SK-N-SH (cell line): ENCODE measurements around the gene TLE6. TPM values are rescaled to one million over a fixed set of nuclear protein-coding genes. Genes with fewer than 3 reads are reported as not detected.

Experiments used
- CTCF ChIA-PET: fragments of 300-600, 350-600 bp; formaldehyde crosslinking; extraction: SDS; loops from one replicate; lab custom pipeline; 2021; lab: Yijun Ruan, JAX
- POLR2A ChIA-PET: fragments of 350-600 bp; sonication (Branson Sonifier 250); formaldehyde crosslinking; extraction: SDS; loops from one replicate; lab custom pipeline; 2020; ENCODE audit warnings: antibody characterized with exemption, inconsistent platforms; lab: Yijun Ruan, JAX
- DNase-seq: peaks from one replicate; pipeline ENCODE4 v3.0.0; 2012
- H2AFZ ChIP-seq: fragments of 200-600 bp; sonication (generic); 2 replicates; pipeline ENCODE4 v1.8.1; 2016; ENCODE audit warnings: antibody characterized with exemption, mild to moderate bottlenecking, low read depth
- H3F3A ChIP-seq: fragments of 200-600 bp; sonication (generic); replicated peaks from 2 replicates; pipeline ENCODE3; 2016; ENCODE audit warnings: antibody characterized with exemption, mild to moderate bottlenecking; ENCODE audit not compliant: insufficient read depth
- H3K27ac ChIP-seq, 2 experiments: fragments of 200-500 bp in 1 of 2; fragments of 200-600 bp in 1 of 2; sonication (Bioruptor generic) in 1 of 2; sonication (generic), shearing (Covaris generic) in 1 of 2; 2 replicates each; pipeline versions ENCODE4 v1.5.1 to v1.6.1; 2014 to 2016; ENCODE audit warnings: low read depth in 2 of 2, inconsistent platforms in 1 of 2, low read length in 1 of 2, mild to moderate bottlenecking in 1 of 2, mixed read lengths in 1 of 2
- H3K27me3 ChIP-seq: fragments of 200-600 bp; sonication (generic), shearing (Covaris generic); 2 replicates; pipeline ENCODE4 v1.6.1; 2016; ENCODE audit warnings: mixed run types; ENCODE audit not compliant: insufficient read depth
- H3K36me3 ChIP-seq, 2 experiments: fragments of 200-500 bp in 1 of 2; fragments of 200-600 bp in 1 of 2; sonication (Bioruptor generic) in 1 of 2; sonication (generic) in 1 of 2; replicated peaks in 1 of 2; 2 replicates each; pipeline versions ENCODE3 to v1.5.1; 2014 to 2016; ENCODE audit warnings: low read length in 1 of 2, mild to moderate bottlenecking in 1 of 2; ENCODE audit not compliant: insufficient read depth in 2 of 2, control insufficient read depth in 1 of 2
- H3K4me1 ChIP-seq, 2 experiments: fragments of 200-500 bp in 1 of 2; fragments of 200-600 bp in 1 of 2; sonication (Bioruptor generic) in 1 of 2; sonication (generic), shearing (Covaris generic) in 1 of 2; 2 replicates each; pipeline versions ENCODE4 v1.5.1 to v1.6.1; 2014 to 2016; ENCODE audit warnings: low read depth in 1 of 2, low read length in 1 of 2, mixed run types in 1 of 2; ENCODE audit not compliant: insufficient read depth in 2 of 2, control insufficient read depth in 1 of 2
- H3K4me2 ChIP-seq: fragments of 200-600 bp; sonication (generic), shearing (Covaris generic); 2 replicates; pipeline ENCODE4 v1.6.1; 2017; ENCODE audit warnings: mixed run types
- H3K4me3 ChIP-seq, 2 experiments: fragments of 200-500 bp in 1 of 2; fragments of 200-600 bp in 1 of 2; sonication (Bioruptor generic) in 1 of 2; sonication (generic), shearing (Covaris generic) in 1 of 2; 2 replicates each; pipeline versions ENCODE4 v1.5.1 to v1.8.1; 2014 to 2016; ENCODE audit warnings: low read depth in 2 of 2, inconsistent platforms in 1 of 2, low read length in 1 of 2, mild to moderate bottlenecking in 1 of 2, mixed read lengths in 1 of 2, moderate library complexity in 1 of 2
- H3K79me2 ChIP-seq: fragments of 200-600 bp; sonication (generic); 2 replicates; pipeline ENCODE4 v1.8.1; 2017; ENCODE audit warnings: mild to moderate bottlenecking; ENCODE audit not compliant: insufficient read depth
- H3K9ac ChIP-seq: fragments of 200-600 bp; sonication (generic); 2 replicates; pipeline ENCODE4 v1.6.1; 2017; ENCODE audit warnings: mixed run types
- H3K9me2 ChIP-seq: fragments of 200-600 bp; sonication (generic); 2 replicates; pipeline ENCODE4 v1.6.1; 2017; ENCODE audit warnings: mixed run types
- H3K9me3 ChIP-seq: fragments of 200-600 bp; sonication (generic); 2 replicates; pipeline ENCODE4 v1.6.1; 2017; ENCODE audit warnings: mixed run types, mild to moderate bottlenecking, moderate library complexity
- H4K20me1 ChIP-seq: fragments of 200-600 bp; sonication (generic); 2 replicates; pipeline ENCODE4 v1.6.1; 2017; ENCODE audit warnings: mild to moderate bottlenecking, mixed run types; ENCODE audit not compliant: insufficient read depth
- CHD2 ChIP-seq: fragments of 150-350 bp; IDR thresholded peaks from 2 replicates; pipeline ENCODE4 v1.6.1; 2018; ENCODE audit warnings: low read length; ENCODE audit not compliant: partially characterized antibody
- ELF1 ChIP-seq: IDR thresholded peaks from 2 replicates; pipeline ENCODE4 v1.4.0; 2012
- EZH2phosphoT487 ChIP-seq: fragments of 200-600 bp; sonication (generic); IDR thresholded peaks from 2 replicates; pipeline ENCODE4 v1.6.1; 2017; ENCODE audit warnings: low read depth, mixed run types, mild to moderate bottlenecking, antibody characterized with exemption, moderate library complexity, borderline replicate concordance
- FOSL2 ChIP-seq: IDR thresholded peaks from 2 replicates; pipeline ENCODE4 v1.4.0; 2012; ENCODE audit warnings: low read depth, mild to moderate bottlenecking, moderate library complexity, borderline replicate concordance
- FOXJ3 ChIP-seq: sonication (generic); formaldehyde crosslinking; IDR thresholded peaks from 2 replicates; pipeline ENCODE4 v1.5.1; 2020; ENCODE audit warnings: mild to moderate bottlenecking, missing genetic modification reagents
- GABPA ChIP-seq: IDR thresholded peaks from 2 replicates; pipeline ENCODE4 v1.4.0; 2012; ENCODE audit warnings: low read depth, mild to moderate bottlenecking
- JUND ChIP-seq: IDR thresholded peaks from 2 replicates; pipeline ENCODE4 v1.4.0; 2012
- MXI1 ChIP-seq: IDR thresholded peaks from 2 replicates; pipeline ENCODE4 v1.6.1; 2012; ENCODE audit warnings: mild to moderate bottlenecking, low read depth, low read length, improper control_type of control experiment
- NRF1 ChIP-seq: IDR thresholded peaks from 2 replicates; pipeline ENCODE4 v1.6.1; 2012; ENCODE audit warnings: low read depth, mild to moderate bottlenecking, low read length
- RAD21 ChIP-seq: IDR thresholded peaks from 2 replicates; pipeline ENCODE4 v1.6.1; 2012; ENCODE audit warnings: mild to moderate bottlenecking, low read length
- RFX5 ChIP-seq: IDR thresholded peaks from 2 replicates; pipeline ENCODE4 v1.6.1; 2012; ENCODE audit warnings: mild to moderate bottlenecking, improper control_type of control experiment, low read length
- SIN3A ChIP-seq: IDR thresholded peaks from 2 replicates; pipeline ENCODE4 v1.6.1; 2012; ENCODE audit warnings: low read depth, mild to moderate bottlenecking, low read length, moderate library complexity, borderline replicate concordance
- SMC3 ChIP-seq: IDR thresholded peaks from 2 replicates; pipeline ENCODE4 v1.6.1; 2012; ENCODE audit warnings: low read depth, low read length, improper control_type of control experiment
- TAF1 ChIP-seq: IDR thresholded peaks from 2 replicates; pipeline ENCODE4 v1.6.1; 2012; ENCODE audit warnings: low read depth, mild to moderate bottlenecking, low read length, moderate library complexity, borderline replicate concordance
- TEAD4 ChIP-seq: IDR thresholded peaks from 2 replicates; pipeline ENCODE4 v1.4.0; 2012; ENCODE audit warnings: mild to moderate bottlenecking, borderline replicate concordance; ENCODE audit not compliant: insufficient read depth
- USF1 ChIP-seq: IDR thresholded peaks from 2 replicates; pipeline ENCODE4 v1.4.0; 2012; ENCODE audit warnings: low read depth, borderline replicate concordance
- YY1 ChIP-seq: IDR thresholded peaks from 2 replicates; pipeline ENCODE4 v1.4.0; 2012; ENCODE audit warnings: low read depth, mild to moderate bottlenecking
- WGBS: methylation state at CpG from one replicate; pipeline ENCODE4 v1.1.6; 2017; ENCODE audit warnings: low lambda C conversion rate; 5-methylcytosine and 5-hydroxymethylcytosine counted together
- polyA plus RNA-seq, 3 experiments: library from polyadenylated mRNA; depleted of rRNA; stranded (reverse); fragments of >200 nt; gene quantifications; 2 replicates each; pipeline ENCODE4 v1.2.3, GENCODE V29; 2012
- TF ChIP-seq, protein P1 (sequence below): fragments of 150-350 bp; IDR thresholded peaks from 2 replicates; pipeline ENCODE4 v1.6.1; 2017; ENCODE audit warnings: antibody characterized with exemption, low read length, low read depth, borderline replicate concordance
- TF ChIP-seq, protein P2 (sequence below): IDR thresholded peaks from 2 replicates; pipeline ENCODE4 v1.4.0; 2012; ENCODE audit warnings: low read depth
- TF ChIP-seq, protein P3 (sequence below): fragments of 200-600 bp; sonication (generic); IDR thresholded peaks from 2 replicates; pipeline ENCODE4 v1.6.1; 2017; ENCODE audit warnings: antibody characterized with exemption, mild to moderate bottlenecking, moderate library complexity

Gene TLE6
- polyA plus RNA-seq, 1 of the 3 experiments (the other 2 are of a cell fraction), result 3.3 TPM

DNA sequence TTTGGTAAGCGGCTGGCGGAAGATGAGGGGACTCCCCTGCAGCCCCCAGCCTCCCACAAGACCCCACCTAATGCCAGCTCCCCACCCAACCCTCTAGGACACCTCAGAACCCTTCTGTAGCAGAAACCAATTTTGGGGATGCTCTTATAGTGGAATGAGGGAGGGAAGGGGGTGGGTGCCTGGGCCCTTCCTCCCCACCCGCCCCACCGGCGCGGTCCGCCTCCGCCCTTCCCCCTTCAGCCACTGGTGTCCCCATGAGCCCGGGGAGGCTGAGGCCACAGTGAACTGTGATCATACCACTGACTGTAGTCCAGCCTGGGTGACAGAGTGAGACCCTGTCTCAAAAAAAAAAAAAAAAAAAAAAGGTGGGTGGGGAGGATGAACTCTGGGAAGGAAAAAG, 16.2 kb downstream of the TLE6 start (continued):
- TF ChIP-seq SMC3 (no peak), YY1 (no peak), CHD2 (no peak), SIN3A (no peak)
- TF ChIP-seq, protein P1, sequence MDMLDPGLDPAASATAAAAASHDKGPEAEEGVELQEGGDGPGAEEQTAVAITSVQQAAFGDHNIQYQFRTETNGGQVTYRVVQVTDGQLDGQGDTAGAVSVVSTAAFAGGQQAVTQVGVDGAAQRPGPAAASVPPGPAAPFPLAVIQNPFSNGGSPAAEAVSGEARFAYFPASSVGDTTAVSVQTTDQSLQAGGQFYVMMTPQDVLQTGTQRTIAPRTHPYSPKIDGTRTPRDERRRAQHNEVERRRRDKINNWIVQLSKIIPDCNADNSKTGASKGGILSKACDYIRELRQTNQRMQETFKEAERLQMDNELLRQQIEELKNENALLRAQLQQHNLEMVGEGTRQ, result no peak
- TF ChIP-seq, all 33 proteins: peak for 0

GRCh38 chr19:2994588-2995131, 17.3 kb downstream of the TLE6 start:
- POLR2A ChIA-PET, result interaction anchor here (0.6 kb wide), 1 partner anchor 40 kb away, joined by 3 read pairs; no protein-coding TSS in a partner anchor
- WGBS, result 34% methylated on average over 7 of the region's 15 CpGs

GRCh38 chr19:2997720-2998119, 20.4 kb downstream of the TLE6 start:
- H3K27me3 ChIP-seq, result no peaks in the 10 kb centered on the region
- ChIA-PET CTCF (no interaction called here), POLR2A (no interaction called here)
- H3K36me3 ChIP-seq, result no peaks in the 10 kb centered on the region
- no peaks in the 10 kb centered on the region for H3K9me2 ChIP-seq
- no peak for DNase-seq
- no peaks in the 10 kb centered on the region for H3K9me3 ChIP-seq
- H3K9ac ChIP-seq, result no peak overlapping the region
- no peak overlapping the region for H3K4me2 ChIP-seq
- no peaks in the 10 kb centered on the region for H4K20me1 ChIP-seq
- no peak overlapping the region for H3K27ac ChIP-seq
- TF ChIP-seq, protein P2, sequence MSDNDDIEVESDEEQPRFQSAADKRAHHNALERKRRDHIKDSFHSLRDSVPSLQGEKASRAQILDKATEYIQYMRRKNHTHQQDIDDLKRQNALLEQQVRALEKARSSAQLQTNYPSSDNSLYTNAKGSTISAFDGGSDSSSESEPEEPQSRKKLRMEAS, result no peak
- TF ChIP-seq RAD21 (no peak), FOXJ3 (CRISPR knock-in tag) (no peak), NRF1 (no peak), TEAD4 (no peak), JUND (no peak), FOSL2 (no peak), RFX5 (no peak), TAF1 (no peak), ELF1 (no peak), MXI1 (no peak)
- TF ChIP-seq, protein P3, sequence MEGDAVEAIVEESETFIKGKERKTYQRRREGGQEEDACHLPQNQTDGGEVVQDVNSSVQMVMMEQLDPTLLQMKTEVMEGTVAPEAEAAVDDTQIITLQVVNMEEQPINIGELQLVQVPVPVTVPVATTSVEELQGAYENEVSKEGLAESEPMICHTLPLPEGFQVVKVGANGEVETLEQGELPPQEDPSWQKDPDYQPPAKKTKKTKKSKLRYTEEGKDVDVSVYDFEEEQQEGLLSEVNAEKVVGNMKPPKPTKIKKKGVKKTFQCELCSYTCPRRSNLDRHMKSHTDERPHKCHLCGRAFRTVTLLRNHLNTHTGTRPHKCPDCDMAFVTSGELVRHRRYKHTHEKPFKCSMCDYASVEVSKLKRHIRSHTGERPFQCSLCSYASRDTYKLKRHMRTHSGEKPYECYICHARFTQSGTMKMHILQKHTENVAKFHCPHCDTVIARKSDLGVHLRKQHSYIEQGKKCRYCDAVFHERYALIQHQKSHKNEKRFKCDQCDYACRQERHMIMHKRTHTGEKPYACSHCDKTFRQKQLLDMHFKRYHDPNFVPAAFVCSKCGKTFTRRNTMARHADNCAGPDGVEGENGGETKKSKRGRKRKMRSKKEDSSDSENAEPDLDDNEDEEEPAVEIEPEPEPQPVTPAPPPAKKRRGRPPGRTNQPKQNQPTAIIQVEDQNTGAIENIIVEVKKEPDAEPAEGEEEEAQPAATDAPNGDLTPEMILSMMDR, result no peak
- 55% methylated on average over 11 of the region's 13 CpGs for WGBS
- no peak overlapping the region for H2AFZ ChIP-seq
- no peaks in the 10 kb centered on the region for H3K79me2 ChIP-seq
- no peak overlapping the region for H3K4me3 ChIP-seq
- H3K4me1 ChIP-seq, result no peaks in the 10 kb centered on the region; a peak in 1 of 4 replicates
- no peaks in the 10 kb centered on the region for H3F3A ChIP-seq

More at GRCh38 chr19:2994588-2995131, 17.3 kb downstream of the TLE6 start:
- no peak overlapping the region for H3K27ac ChIP-seq
- no peaks in the 10 kb centered on the region for H3K27me3 ChIP-seq
- H3K4me2 ChIP-seq, result no peak overlapping the region
- no peaks in the 10 kb centered on the region for H3K9me3 ChIP-seq
- no peaks in the 10 kb centered on the region for H3F3A ChIP-seq
- no peak for DNase-seq
- no peak overlapping the region for H3K9ac ChIP-seq
- no peaks in the 10 kb centered on the region; a peak in 1 of 4 replicates for H3K4me1 ChIP-seq
- H3K79me2 ChIP-seq, result no peaks in the 10 kb centered on the region
- CTCF ChIA-PET, result no interaction called here
- H4K20me1 ChIP-seq, result no peaks in the 10 kb centered on the region
- no peaks in the 10 kb centered on the region for H3K36me3 ChIP-seq
- H3K4me3 ChIP-seq, result no peak overlapping the region
- no peak for TF ChIP-seq SMC3
- TF ChIP-seq USF1, result no peak
- TF ChIP-seq YY1, result no peak
- TF ChIP-seq EZH2phosphoT487, result no peak
- no peak for TF ChIP-seq GABPA
- no peak overlapping the region for H2AFZ ChIP-seq
- no peaks in the 10 kb centered on the region for H3K9me2 ChIP-seq
